Esophagus muscularis mucosa (tissue), 4 donors: ENCODE measurements around the gene TEX44.

Experiments
- CTCF ChIP-seq, 3 experiments: fragments of 200-600 bp in 2 of 3; fragments of 450-650 bp in 1 of 3; sonication (generic) in 2 of 3; IDR thresholded peaks; one replicate each; pipeline ENCODE4 v1.5.1; 2017 to 2019; ENCODE audit warnings: antibody characterized with exemption in 3 of 3, mild to moderate bottlenecking in 2 of 3, moderate library complexity in 1 of 3
- EP300 ChIP-seq: sonication (generic); formaldehyde crosslinking; IDR thresholded peaks from one replicate; pipeline ENCODE4 v1.6.1; 2017; ENCODE audit warnings: antibody characterized with exemption
- POLR2A ChIP-seq: fragments of 450-650 bp; IDR thresholded peaks from one replicate; pipeline ENCODE4 v1.6.1; 2017; ENCODE audit warnings: antibody characterized with exemption, moderate library complexity, mild to moderate bottlenecking, low read depth

- TF ChIP-seq CTCF (IDR thresholded peaks at IDR 0.05), result no peak
- no peak for TF ChIP-seq POLR2A
- no peak for TF ChIP-seq EP300
These were observed 2.0 kb upstream of the TEX44 start for GRCh38 chr2:231590614-231591013.
